Astrocyte (in vitro differentiated cells and primary cell): ENCODE measurements around the gene EPM2A.

Experiments used
- CTCF ChIP-seq: IDR thresholded peaks from 2 replicates; pipeline ENCODE4 v1.5.1; 2011; ENCODE audit warnings: low read depth, mild to moderate bottlenecking, inconsistent platforms, low read length, moderate library complexity; ENCODE audit not compliant: insufficient read depth
- EZH2 ChIP-seq: IDR thresholded peaks from 2 replicates; pipeline ENCODE4 v1.6.1; 2012; ENCODE audit warnings: mild to moderate bottlenecking, low read length, inconsistent platforms; ENCODE audit not compliant: insufficient read depth

GRCh38 chr6:145688493-145688905 is 46.8 kb downstream of the EPM2A start:
- TF ChIP-seq CTCF (no peak), EZH2 (no peak)
